Smooth muscle cell (in vitro differentiated cells): ENCODE measurements around the gene SLC25A36. TPM values are rescaled to one million over a fixed set of nuclear protein-coding genes. Genes with fewer than 3 reads are reported as not detected.

ENCODE experiments used
- DNase-seq: peaks from one replicate; lab custom pipeline; 2025; ENCODE audit not compliant: unreplicated experiment; lab: John Stamatoyannopoulos, UW
- H2AFZ ChIP-seq: fragments of 200-600 bp; sonication (generic); 2 replicates; pipeline ENCODE4 v1.6.0; 2016; ENCODE audit warnings: antibody characterized with exemption, low read depth, mild to moderate bottlenecking
- H3F3A ChIP-seq: fragments of 200-600 bp; sonication (generic); 2 replicates; pipeline ENCODE4 v1.6.0; 2017; ENCODE audit warnings: antibody characterized with exemption, low read depth
- H3K27ac ChIP-seq: fragments of 200-600 bp; sonication (generic); 2 replicates; pipeline ENCODE4 v1.5.1; 2016; ENCODE audit warnings: low read depth, mild to moderate bottlenecking
- H3K27me3 ChIP-seq: fragments of 200-600 bp; sonication (generic); 2 replicates; pipeline ENCODE4 v1.6.1; 2016; ENCODE audit warnings: low read depth, mild to moderate bottlenecking
- H3K36me3 ChIP-seq: fragments of 200-600 bp; sonication (generic); 2 replicates; pipeline ENCODE4 v1.5.1; 2016; ENCODE audit warnings: low read depth
- H3K4me1 ChIP-seq: fragments of 200-600 bp; sonication (generic); 2 replicates; pipeline ENCODE4 v1.5.1; 2016; ENCODE audit warnings: low read depth
- H3K4me2 ChIP-seq: fragments of 200-600 bp; sonication (generic); 2 replicates; pipeline ENCODE4 v1.6.0; 2016; ENCODE audit warnings: mild to moderate bottlenecking
- H3K4me3 ChIP-seq: fragments of 200-600 bp; sonication (generic); 2 replicates; pipeline ENCODE4 v1.5.1; 2016; ENCODE audit warnings: mild to moderate bottlenecking
- H3K79me2 ChIP-seq: fragments of 200-600 bp; sonication (generic); 2 replicates; pipeline ENCODE4 v1.6.0; 2016; ENCODE audit warnings: low read depth, mild to moderate bottlenecking
- H3K9ac ChIP-seq: fragments of 200-600 bp; sonication (generic); 2 replicates; pipeline ENCODE4 v1.6.0; 2016; ENCODE audit warnings: low read depth
- H3K9me3 ChIP-seq: fragments of 200-600 bp; sonication (generic); replicated peaks from 2 replicates; pipeline ENCODE4 v1.5.1; 2016; ENCODE audit warnings: low read depth
- H4K20me1 ChIP-seq: fragments of 200-600 bp; sonication (generic); 2 replicates; pipeline ENCODE4 v1.6.0; 2016; ENCODE audit warnings: low read depth
- CTCF ChIP-seq: fragments of 200-600 bp; sonication (generic); IDR thresholded peaks from 2 replicates; pipeline ENCODE4 v1.5.1; 2017; ENCODE audit warnings: borderline replicate concordance, mild to moderate bottlenecking, antibody characterized with exemption; ENCODE audit not compliant: insufficient read depth, poor library complexity, severe bottlenecking
- WGBS: methylation state at CpG from one replicate; pipeline ENCODE4 v1.1.7; 2016; ENCODE audit warnings: low lambda C conversion rate; 5-methylcytosine and 5-hydroxymethylcytosine counted together
- polyA plus RNA-seq: library from polyadenylated mRNA; unstranded; fragments of >200 nt; fragmentation: Nextera tagmentation; extraction: Ambion mirVana; gene quantifications from 2 replicates; pipeline ENCODE4 v1.2.1, GENCODE V29; 2016
- total RNA-seq: library from RNA; depleted of rRNA; stranded (reverse); fragments of >200 nt; gene quantifications from 2 replicates; pipeline ENCODE4 v1.2.3, GENCODE V29; 2014

Gene SLC25A36
- total and polyA plus RNA-seq, 2 experiments from 2014 or later: 27.6 to 79.2 TPM

GRCh38 chr3:140920029-140920428 is 21.6 kb upstream of the SLC25A36 start:
- Histone ChIP-seq H3K27ac (no peak overlapping the region), H3K79me2 (no peaks in the 10 kb centered on the region), H3K27me3 (peaks cover 35% of the 10 kb centered on the region), H3K36me3 (no peaks in the 10 kb centered on the region), H3K4me1 (no peaks in the 10 kb centered on the region), H3K4me3 (no peak overlapping the region), H4K20me1 (no peaks in the 10 kb centered on the region), H3K9ac (no peak overlapping the region), H3K9me3 (no peaks in the 10 kb centered on the region), H2AFZ (no peak overlapping the region), H3F3A (no peaks in the 10 kb centered on the region), H3K4me2 (no peak overlapping the region)
- 79% methylated on average over 2 of the region's 2 CpGs for WGBS
- no peak for TF ChIP-seq CTCF
- DNase-seq: no peak

- H3K27ac ChIP-seq: no peak overlapping the region
- no peak overlapping the region for H3K4me2 ChIP-seq
- H3F3A ChIP-seq: no peaks in the 10 kb centered on the region
- DNase-seq: no peak
- no peaks in the 10 kb centered on the region for H3K36me3 ChIP-seq
- H3K9me3 ChIP-seq: no peaks in the 10 kb centered on the region
- TF ChIP-seq CTCF: peak; percentile 39
- WGBS: 21% methylated on average over 1 of the region's 1 CpG
- H4K20me1 ChIP-seq: no peaks in the 10 kb centered on the region
- no peak overlapping the region for H2AFZ ChIP-seq
- H3K27me3 ChIP-seq: peaks cover 12% of the 10 kb centered on the region
- no peak overlapping the region for H3K4me3 ChIP-seq
- no peak overlapping the region for H3K9ac ChIP-seq
- H3K79me2 ChIP-seq: no peaks in the 10 kb centered on the region
- H3K4me1 ChIP-seq: no peaks in the 10 kb centered on the region
Measured at GRCh38 chr3:140922634-140923033, 19.0 kb upstream of the SLC25A36 start.

GRCh38 chr3:140924097-140924873 is 17.4 kb upstream of the SLC25A36 start:
- Histone ChIP-seq H3K27me3 (peaks cover 6% of the 10 kb centered on the region), H3K9me3 (no peaks in the 10 kb centered on the region), H3K4me2 (no peak overlapping the region), H3K9ac (no peak overlapping the region), H3K79me2 (no peaks in the 10 kb centered on the region), H2AFZ (no peak overlapping the region), H3K36me3 (no peaks in the 10 kb centered on the region), H3F3A (no peaks in the 10 kb centered on the region), H4K20me1 (no peaks in the 10 kb centered on the region), H3K4me3 (no peak overlapping the region), H3K27ac (no peak overlapping the region), H3K4me1 (no peaks in the 10 kb centered on the region)
- WGBS: 76% methylated on average over 6 of the region's 6 CpGs
- TF ChIP-seq CTCF: no peak
- DNase-seq: no peak
